NCI-H345 (cell line): ENCODE results near the gene ACTR3C.
A peak's percentile ranks its signal among the peaks of the same experiment; 100 is the strongest.

Source experiments
- DNase-seq: peaks from one replicate; lab custom pipeline; 2025; lab: John Stamatoyannopoulos, UW

Gene ACTR3C

GRCh38 chr7:150322833-150323681 is at the start of gene ACTR3C, which contains the start of gene LRRC61:
Gene ACTR3C, minus strand, starts transcription at chr7:150323545. Its CDS starts 28,249 bp downstream, at chr7:150295296.
Gene LRRC61, plus strand, starts transcription at chr7:150323355. Its CDS starts 13,507 bp downstream, at chr7:150336862.
- peak; percentile 82 for DNase-seq

- no peak for DNase-seq
Measured at GRCh38 chr7:150372271-150373048, 49.1 kb upstream of the ACTR3C start.

DNA sequence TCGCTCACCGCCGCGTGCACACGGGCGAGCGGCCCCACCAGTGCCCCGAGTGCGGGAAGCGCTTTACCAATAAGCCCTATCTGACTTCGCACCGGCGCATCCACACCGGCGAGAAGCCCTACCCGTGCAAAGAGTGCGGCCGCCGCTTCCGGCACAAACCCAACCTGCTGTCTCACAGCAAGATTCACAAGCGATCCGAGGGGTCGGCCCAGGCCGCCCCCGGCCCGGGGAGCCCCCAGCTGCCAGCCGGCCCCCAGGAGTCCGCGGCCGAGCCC is 48.6 kb upstream of the ACTR3C start:
- no peak for DNase-seq

GRCh38 chr7:150371131-150371995 is 48.0 kb upstream of the ACTR3C start:
- DNase-seq = no peak

GRCh38 chr7:150370612-150371071 is 47.3 kb upstream of the ACTR3C start:
- no peak for DNase-seq

DNA sequence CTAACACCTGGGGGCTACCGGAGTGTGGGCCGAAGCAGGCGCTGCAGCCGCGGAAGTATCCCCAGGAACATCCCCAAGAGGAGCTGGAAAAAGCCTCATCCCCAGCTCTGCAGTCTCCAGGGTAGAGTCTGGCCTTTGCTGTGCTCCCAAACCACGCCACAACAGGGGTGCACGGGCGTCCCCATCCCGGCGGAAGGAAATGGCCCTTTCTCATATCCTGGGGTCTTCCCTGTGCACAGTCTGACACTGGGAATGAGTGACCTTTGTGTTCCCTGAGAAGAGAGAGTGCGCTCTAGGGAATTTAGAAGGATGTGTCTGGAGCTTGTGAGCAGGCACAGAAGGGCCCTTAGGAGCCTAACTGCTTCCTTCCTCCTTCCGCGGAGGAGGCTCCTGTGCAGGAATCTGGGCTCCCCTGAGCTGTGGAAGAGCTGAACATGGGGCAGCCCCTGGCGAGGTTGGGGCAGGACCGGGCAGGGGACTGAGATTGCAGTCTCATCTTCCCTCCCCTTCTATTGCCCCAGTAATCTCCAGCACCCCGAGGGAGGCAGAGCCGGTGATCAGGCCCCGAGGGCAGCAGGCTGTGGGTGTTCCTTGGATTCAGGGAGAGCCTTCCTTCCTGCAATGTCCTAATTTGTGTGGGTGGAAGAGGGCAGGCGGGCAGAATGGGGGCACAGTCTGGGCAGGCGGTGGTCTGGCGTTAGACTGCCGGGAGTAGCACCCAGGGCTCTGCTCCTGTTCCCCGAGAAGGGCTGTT is 46.6 kb upstream of the ACTR3C start:
- no peak for DNase-seq

GRCh38 chr7:150368884-150369747 is 45.8 kb upstream of the ACTR3C start:
- DNase-seq = peak; percentile 58

GRCh38 chr7:150368096-150368883 is 44.9 kb upstream of the ACTR3C start, which contains the start of gene REPIN1:
Gene REPIN1, plus strand, starts transcription at chr7:150368822. Its CDS starts 890 bp downstream, at chr7:150369712.
- peak; percentile 88 for DNase-seq

GRCh38 chr7:150367677-150368095 is 44.3 kb upstream of the ACTR3C start:
- no peak for DNase-seq

GRCh38 chr7:150365673-150366398 is 42.5 kb upstream of the ACTR3C start:
- DNase-seq = no peak

DNA sequence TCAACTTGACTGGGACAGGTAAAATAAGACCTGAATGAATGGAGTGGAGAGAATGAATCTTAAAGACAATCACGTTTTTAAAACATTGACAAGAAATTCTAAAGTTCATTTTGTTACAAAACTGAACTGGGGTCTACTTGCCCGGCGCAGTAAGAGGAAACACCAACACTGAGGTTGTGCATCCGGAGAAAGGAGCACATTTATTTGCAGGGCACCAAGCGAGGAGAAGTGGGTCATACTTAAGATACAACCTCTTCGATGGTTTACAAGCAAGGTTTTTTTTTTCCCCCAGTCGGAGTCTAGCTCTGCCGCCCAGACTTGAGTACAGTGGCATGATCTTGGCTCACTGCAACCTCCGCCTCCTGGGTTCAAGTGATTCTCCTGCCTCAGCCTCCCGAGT is 41.8 kb upstream of the ACTR3C start:
- no peak for DNase-seq

DNA sequence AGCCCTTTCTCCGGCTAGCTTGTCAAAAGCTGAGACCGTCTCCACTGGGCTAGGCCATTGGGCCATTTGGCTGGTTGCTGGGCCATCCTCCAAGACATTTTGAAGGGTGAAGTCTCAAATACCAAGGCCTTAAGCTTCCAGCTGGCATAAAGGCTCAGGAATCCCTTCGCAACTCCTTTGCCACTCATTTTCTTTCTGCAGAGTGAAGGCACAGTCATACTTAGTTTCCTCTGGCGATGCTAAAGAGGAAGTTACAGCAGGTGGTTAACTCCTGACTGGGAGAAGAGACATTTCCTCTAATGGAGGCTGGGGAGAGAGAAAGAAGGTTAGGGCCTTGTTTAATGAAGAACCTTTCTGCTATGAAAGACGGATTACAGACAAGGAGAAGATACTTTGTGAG is 40.5 kb upstream of the ACTR3C start:
- no peak for DNase-seq

DNA sequence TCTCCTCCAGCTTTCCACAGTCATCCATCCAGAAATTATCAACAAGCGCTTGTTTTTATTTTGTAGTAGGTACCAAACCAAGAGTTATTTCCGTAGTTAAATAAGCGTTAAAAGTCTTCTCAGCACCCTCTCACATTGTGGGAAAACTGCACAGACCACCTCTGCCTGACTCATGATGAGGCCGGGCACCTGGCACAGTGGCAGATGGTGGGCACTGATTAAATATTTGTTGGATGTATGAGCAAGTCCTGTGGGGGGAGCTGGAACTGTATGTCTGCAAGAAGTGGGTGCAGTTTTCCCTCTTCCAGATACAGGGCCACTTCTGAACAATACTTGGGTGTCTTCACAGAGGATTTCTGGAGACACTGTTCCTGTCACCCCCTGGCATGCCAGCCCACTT is 40.0 kb upstream of the ACTR3C start:
- DNase-seq = no peak

DNA sequence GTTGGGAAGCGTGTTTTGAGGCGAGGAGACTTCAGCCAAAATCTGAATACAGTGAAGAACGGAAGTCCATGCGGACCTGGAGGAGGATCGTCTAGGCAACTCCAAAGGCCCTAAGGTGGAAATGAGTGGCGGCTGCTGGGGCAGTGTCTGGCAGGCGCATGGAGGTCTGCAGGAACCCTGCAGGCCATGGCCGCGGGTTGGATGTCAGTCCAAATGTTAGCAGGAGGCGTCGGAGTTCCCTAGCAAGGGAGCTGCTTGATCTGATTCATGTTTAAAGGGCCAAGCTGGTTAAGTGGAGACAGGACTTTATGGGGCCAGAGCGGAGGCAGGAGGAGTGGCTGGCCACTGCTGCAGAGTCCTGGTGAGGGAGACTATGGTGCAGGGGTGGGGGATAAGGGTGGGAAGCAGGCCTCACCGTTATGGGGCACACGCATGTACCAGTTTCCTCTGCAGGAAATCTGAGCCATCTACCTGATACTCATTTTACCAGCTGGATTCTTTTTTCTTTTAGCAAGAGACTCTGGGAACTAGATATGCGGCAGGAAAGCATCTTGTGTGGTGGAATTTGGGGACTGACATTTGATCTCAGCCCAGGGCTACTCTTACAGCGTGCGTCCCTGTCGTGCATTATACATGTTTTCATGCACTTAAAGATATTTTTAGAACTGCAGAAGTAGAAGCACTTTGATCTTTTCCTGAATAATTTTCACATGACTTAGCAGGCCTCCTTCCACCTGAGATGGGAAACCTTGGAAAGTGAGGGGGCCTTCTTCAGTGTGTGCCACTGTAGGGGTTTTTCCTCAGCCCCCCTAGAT is 38.7 kb upstream of the ACTR3C start:
- DNase-seq = no peak

- DNase-seq = no peak
Measured at GRCh38 chr7:150361402-150361801, 38.1 kb upstream of the ACTR3C start.

- DNase-seq = no peak
Measured at GRCh38 chr7:150360363-150361058, 37.2 kb upstream of the ACTR3C start.

DNA sequence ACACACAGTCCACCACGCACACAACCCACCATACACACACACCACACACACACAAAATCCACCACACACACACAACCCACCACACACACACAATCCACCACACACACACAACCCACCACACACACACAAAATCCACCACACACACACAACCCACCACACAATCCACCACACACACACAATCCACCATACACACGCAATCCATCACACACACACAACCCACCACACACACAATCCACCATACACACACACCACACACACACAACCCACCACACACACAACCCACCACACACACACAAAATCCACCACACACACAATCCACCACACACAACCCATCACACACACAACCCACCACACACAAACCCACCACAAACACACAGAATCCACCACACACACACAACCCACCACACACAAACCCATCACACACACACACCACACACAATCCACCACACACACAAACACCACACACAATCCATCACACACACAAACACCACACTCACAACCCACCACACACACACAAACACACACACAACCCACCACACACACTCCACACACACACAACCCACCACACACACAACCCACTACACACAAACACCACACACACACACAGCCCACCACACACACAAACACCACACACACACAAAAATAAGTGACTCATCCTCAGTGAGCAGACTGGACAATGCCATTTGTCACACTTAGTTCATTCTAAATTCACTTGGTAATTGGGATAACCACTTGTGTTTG is 36.4 kb upstream of the ACTR3C start:
- no peak for DNase-seq
